NCI-H187 (cell line): Measurements from ENCODE around the gene CYTH3.

ENCODE experiments used
- DNase-seq, 2 experiments: peaks; one replicate each; lab custom pipeline; 2025; lab: John Stamatoyannopoulos, UW

The CYTH3 gene

GRCh38 chr7:6258440-6259182, 13.8 kb downstream of the CYTH3 start:
- no peak for DNase-seq

GRCh38 chr7:6257675-6258074, 14.7 kb downstream of the CYTH3 start:
- DNase-seq: no peak

- no peak for DNase-seq
Observed at GRCh38 chr7:6256677-6257535, 15.5 kb downstream of the CYTH3 start.

- DNase-seq: no peak
Observed at GRCh38 chr7:6256109-6256483, 16.3 kb downstream of the CYTH3 start.

GRCh38 chr7:6254866-6255265, 17.6 kb downstream of the CYTH3 start:
- no peak for DNase-seq

GRCh38 chr7:6252748-6253147, 19.7 kb downstream of the CYTH3 start:
- no peak for DNase-seq

GRCh38 chr7:6252341-6252746, 20.1 kb downstream of the CYTH3 start:
- DNase-seq: no peak

- DNase-seq: no peak
Observed at GRCh38 chr7:6251653-6252052, 20.8 kb downstream of the CYTH3 start.

- no peak for DNase-seq
Observed at GRCh38 chr7:6250364-6250833, 22.0 kb downstream of the CYTH3 start.

GRCh38 chr7:6249043-6249442, 23.4 kb downstream of the CYTH3 start:
- no peak for DNase-seq

- DNase-seq: no peak
Observed at GRCh38 chr7:6248581-6248980, 23.8 kb downstream of the CYTH3 start.

GRCh38 chr7:6246251-6246917, 26.0 kb downstream of the CYTH3 start:
- no peak for DNase-seq

- DNase-seq: no peak
Observed at GRCh38 chr7:6244021-6244420, 28.4 kb downstream of the CYTH3 start.

- DNase-seq: no peak
Observed at GRCh38 chr7:6243168-6243567, 29.3 kb downstream of the CYTH3 start.

GRCh38 chr7:6242561-6242960, 29.9 kb downstream of the CYTH3 start:
- DNase-seq: no peak

- no peak for DNase-seq
Observed at GRCh38 chr7:6241607-6241973, 30.8 kb downstream of the CYTH3 start.

- DNase-seq: no peak
Observed at GRCh38 chr7:6238309-6238925, 34.0 kb downstream of the CYTH3 start.

- no peak for DNase-seq
Observed at GRCh38 chr7:6237730-6238129, 34.7 kb downstream of the CYTH3 start.

GRCh38 chr7:6237011-6237410, 35.4 kb downstream of the CYTH3 start:
- no peak for DNase-seq

- no peak for DNase-seq
Observed at GRCh38 chr7:6235029-6235871, 37.2 kb downstream of the CYTH3 start.

- no peak for DNase-seq
Observed at GRCh38 chr7:6234384-6234783, 38.0 kb downstream of the CYTH3 start.
